GM12801 (cell line): Measurements from ENCODE around the gene CNNM2.

Experiments
- CTCF ChIP-seq: IDR thresholded peaks from one replicate; pipeline ENCODE4 v1.5.1; 2011; ENCODE audit warnings: control low read depth; ENCODE audit not compliant: insufficient read length; ENCODE audit errors: extremely low read depth

The CNNM2 gene

DNA sequence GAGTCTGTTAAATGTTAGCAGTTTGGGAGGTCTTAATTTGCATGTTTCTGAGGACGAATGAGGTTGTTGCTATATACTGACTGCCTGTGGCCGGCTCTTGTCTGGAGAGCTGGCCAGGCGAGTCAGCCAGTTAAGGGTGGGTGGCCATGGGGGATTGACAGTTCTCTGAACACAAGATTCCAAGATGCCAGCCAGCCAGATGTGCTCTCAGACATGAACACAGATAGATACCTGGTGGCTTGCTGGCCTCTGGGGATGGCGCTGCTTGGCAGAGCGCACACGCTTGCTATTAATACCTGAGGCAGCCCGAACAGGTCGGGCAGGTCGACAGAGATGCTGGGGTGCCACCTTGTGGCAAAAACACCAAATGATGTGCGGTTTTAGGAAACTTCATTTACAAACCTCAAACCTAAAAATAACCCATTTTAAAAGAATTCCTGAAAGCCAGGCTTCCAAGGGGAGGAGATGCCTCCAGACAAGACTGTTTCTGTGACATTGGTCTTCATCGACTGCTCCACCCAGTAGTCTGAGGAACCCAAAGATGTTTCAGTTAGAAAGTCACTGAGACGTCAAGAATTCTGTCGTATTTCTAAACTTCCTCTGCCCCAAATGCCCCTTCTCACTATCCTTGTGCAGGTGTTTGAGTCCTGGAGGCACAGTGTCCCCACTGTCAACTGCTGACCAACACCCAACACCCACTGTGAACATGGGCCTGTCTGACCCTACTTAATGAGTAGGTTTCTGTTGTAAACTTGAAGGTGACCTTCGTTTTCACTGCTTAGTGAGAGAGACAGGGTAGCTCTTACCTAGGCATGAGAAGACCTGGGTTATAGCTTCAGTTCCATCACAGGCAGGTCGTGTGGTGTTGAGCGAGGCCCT, 151.6 kb downstream of the CNNM2 start:
- no peak for TF ChIP-seq CTCF

GRCh38 chr10:103072276-103072675, 154.2 kb downstream of the CNNM2 start:
- no peak for TF ChIP-seq CTCF

GRCh38 chr10:103072891-103073290, 154.8 kb downstream of the CNNM2 start:
- no peak for TF ChIP-seq CTCF

DNA sequence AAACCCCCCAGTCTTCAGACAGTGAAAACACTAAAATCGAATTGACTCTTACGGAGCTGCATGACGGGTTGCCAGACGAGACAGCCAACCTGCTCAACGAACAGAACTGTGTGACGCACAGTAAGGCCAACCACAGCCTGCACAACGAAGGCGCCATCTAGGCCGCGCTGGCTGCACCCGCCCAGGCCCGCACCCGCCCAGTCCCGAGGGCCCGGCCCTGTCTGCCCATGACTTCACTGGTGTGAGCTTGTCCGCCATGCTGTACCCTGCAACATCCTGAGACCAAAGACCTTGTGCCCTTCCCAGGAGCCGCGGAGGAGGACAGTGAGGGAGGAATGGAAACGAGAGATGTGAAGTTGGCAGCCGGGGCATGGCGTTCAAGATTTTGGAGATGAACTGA, 158.9 kb downstream of the CNNM2 start:
- no peak for TF ChIP-seq CTCF

DNA sequence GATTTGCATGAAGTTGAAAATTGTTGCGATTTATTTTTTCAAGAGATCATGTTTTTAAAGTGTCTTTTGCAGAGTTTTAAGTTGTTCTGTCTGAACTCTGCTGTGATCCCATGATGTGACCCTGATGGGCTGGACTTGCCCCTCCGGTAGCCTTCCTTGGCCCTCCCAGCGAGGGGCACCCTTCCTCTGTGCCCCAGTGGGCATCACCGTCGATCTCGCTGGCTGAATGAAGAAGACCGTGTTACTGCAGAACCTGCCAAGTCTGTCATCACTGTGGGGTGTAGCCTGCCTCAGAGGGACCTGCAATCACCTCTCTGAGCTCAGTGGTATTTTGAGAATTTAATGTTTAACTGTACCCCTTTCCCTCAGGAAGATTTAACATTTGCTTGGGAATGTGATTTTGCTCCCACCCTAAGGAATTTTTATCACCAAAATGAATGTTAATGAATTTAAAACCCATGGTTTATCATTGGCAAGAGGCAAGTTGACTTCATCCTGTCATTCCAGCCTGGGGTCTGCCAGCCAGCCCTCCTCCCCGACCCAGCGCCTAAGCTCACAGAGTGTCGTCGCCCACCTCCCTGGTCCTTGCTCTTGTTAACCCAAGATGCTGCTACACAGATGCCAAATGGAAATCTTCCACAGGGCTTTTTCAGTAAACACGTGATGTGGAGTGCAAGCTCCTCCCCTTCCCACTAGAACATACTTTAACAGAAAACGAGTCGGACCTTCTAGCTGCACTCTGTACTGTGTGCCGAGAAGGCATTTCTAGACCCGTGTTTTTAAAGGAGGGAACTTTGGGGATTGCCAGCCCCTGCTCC, 159.6 kb downstream of the CNNM2 start:
- no peak for TF ChIP-seq CTCF

DNA sequence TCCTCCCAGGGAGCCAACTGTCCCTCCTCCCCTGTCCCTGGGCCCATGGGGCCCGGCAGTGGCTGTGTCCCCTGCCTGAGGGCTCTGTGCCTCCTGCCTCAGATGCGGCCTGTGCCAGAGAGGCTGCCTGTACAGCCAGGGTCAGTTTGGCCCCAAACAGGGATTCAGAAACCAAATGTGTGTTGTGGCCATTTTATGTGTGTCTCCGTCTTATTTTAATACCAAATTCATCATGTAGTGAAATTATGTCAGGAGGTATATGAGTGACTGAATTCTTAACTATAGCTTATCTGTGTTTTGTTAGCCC, 160.2 kb downstream of the CNNM2 start:
- no peak for TF ChIP-seq CTCF

GRCh38 chr10:103078676-103079075, 160.6 kb downstream of the CNNM2 start:
- TF ChIP-seq CTCF: no peak
